Limb (tissue), 2 donors: Measurements from ENCODE around the gene ATL3.
"Not testable (repeated sequence)": the region's sequence is repeated elsewhere in the genome, so short reads cannot be mapped to it uniquely, and the experiment has no call there.

Experiments
- DNase-seq, 2 donors: peaks; one replicate each; pipeline ENCODE4 v3.0.0-alpha.2; 2016; ENCODE audit errors: extremely low spot score in 2 of 2

ATL3 gene

GRCh38 chr11:63681321-63682065, 10.3 kb upstream of the ATL3 start, which contains the start of gene RTN3:
RTN3 (plus strand) TSS chr11:63681500; CDS start chr11:63681637, 137 bp downstream.
- DNase-seq, result peak; percentile 95 to 98

GRCh38 chr11:63680834-63681320, 9.7 kb upstream of the ATL3 start:
- no peak for DNase-seq

GRCh38 chr11:63673579-63673978, 2.4 kb upstream of the ATL3 start:
- no peak for DNase-seq

GRCh38 chr11:63672936-63673539, 1.9 kb upstream of the ATL3 start:
- DNase-seq, result no peak

GRCh38 chr11:63672156-63672463, 934 bp upstream of the ATL3 start:
- DNase-seq, result no peak

- peak; percentile 36 to 68 for DNase-seq
These were observed 499 bp downstream of the ATL3 start for GRCh38 chr11:63670433-63671321.

GRCh38 chr11:63670096-63670432, 1.1 kb downstream of the ATL3 start:
- DNase-seq, result no peak

GRCh38 chr11:63667995-63668795, 3.0 kb downstream of the ATL3 start:
- DNase-seq, result peak in 1 of 2 donors; percentile 10

GRCh38 chr11:63666874-63667273, 4.3 kb downstream of the ATL3 start:
- DNase-seq, result no peak

GRCh38 chr11:63663809-63664208, 7.4 kb downstream of the ATL3 start:
- DNase-seq, result no peak

GRCh38 chr11:63660972-63661371, 10.2 kb downstream of the ATL3 start:
- no peak for DNase-seq

- no peak for DNase-seq
These were observed 18.5 kb downstream of the ATL3 start for GRCh38 chr11:63652671-63653070.

- no peak for DNase-seq
These were observed 28.0 kb downstream of the ATL3 start for GRCh38 chr11:63643205-63643604.

GRCh38 chr11:63641727-63642126, 29.4 kb downstream of the ATL3 start:
- no peak for DNase-seq

- DNase-seq, result peak in 1 of 2 donors; percentile 28
These were observed 31.9 kb downstream of the ATL3 start for GRCh38 chr11:63639199-63639832.

- DNase-seq, result not testable (repeated sequence)
These were observed 32.7 kb downstream of the ATL3 start for GRCh38 chr11:63638436-63638835.

GRCh38 chr11:63635762-63636465, 35.3 kb downstream of the ATL3 start:
- peak; percentile 65 to 75 for DNase-seq

- DNase-seq, result no peak
These were observed 41.8 kb downstream of the ATL3 start for GRCh38 chr11:63629426-63629825.

- no peak for DNase-seq
These were observed 47.5 kb downstream of the ATL3 start for GRCh38 chr11:63623513-63624140.

GRCh38 chr11:63622323-63622722, 48.9 kb downstream of the ATL3 start:
- no peak for DNase-seq
